Measurements from ENCODE around the gene HTRA3.

The HTRA3 gene

GRCh38 chr4:8228319-8229250 lies 41.0 kb upstream of the HTRA3 start:
- no peak for TF ChIP-seq CTCF (IDR thresholded peaks at IDR 0.05)
- H3K27ac ChIP-seq: no peak overlapping the region
- peaks cover 0 to 10% (median 0%) of the 10 kb centered on the region in 3 donors for H3K36me3 ChIP-seq
- no peaks in the 10 kb centered on the region for H3K27me3 ChIP-seq
- no peaks in the 10 kb centered on the region for H3K9me3 ChIP-seq
- no peak overlapping the region for H3K4me3 ChIP-seq
- intact Hi-C loops (cut with DNase I; ENCODE audit: low total_unique reads): no loop called here
- peaks cover 0 to 14% (median 11%) of the 10 kb centered on the region in 4 donors for H3K4me1 ChIP-seq
- peak in 1 of 2 donors; percentile 55 for DNase-seq

DNA sequence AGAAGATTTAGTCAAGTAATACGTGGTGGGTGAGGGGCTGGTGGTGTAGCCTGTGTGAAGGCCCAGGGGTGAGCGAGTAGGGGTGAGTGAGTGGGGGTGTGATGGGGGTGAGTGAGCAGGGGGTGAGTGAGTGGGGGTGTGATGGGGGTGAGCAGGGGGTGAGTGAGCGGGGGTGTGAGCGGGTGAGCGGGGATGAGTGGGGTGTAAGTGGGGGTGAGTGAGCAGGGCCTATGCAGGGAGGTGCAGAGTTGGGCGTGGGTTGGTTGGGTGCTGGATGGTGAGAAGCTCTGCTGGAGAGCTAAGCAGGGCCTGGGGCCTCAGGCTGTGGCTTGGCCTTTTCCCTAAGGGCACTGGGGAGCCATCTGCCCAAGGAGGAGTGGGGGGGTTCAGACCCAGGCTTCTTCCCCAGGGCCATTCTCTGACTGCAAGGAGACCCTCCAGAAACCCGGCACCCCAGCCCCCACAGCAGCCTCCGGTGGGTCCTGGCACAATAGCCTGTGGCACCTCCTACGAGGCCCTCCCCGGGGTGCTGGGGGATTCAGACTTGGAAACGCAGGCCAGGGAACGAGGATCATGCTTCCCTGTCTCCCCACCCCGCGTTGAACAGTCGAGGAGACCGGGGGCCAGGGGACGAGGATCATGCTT lies 40.1 kb upstream of the HTRA3 start:
- DNase-seq: no peak
- Histone ChIP-seq H3K36me3 (peaks cover 0 to 10% (median 0%) of the 10 kb centered on the region in 3 donors), H3K9me3 (no peaks in the 10 kb centered on the region), H3K4me3 (no peak overlapping the region), H3K27me3 (no peaks in the 10 kb centered on the region), H3K4me1 (peaks cover 0 to 14% (median 11%) of the 10 kb centered on the region in 4 donors), H3K27ac (no peak overlapping the region)
- no peak for TF ChIP-seq CTCF (IDR thresholded peaks at IDR 0.05)
- intact Hi-C loops (cut with DNase I; ENCODE audit: low total_unique reads): no loop called here

DNA sequence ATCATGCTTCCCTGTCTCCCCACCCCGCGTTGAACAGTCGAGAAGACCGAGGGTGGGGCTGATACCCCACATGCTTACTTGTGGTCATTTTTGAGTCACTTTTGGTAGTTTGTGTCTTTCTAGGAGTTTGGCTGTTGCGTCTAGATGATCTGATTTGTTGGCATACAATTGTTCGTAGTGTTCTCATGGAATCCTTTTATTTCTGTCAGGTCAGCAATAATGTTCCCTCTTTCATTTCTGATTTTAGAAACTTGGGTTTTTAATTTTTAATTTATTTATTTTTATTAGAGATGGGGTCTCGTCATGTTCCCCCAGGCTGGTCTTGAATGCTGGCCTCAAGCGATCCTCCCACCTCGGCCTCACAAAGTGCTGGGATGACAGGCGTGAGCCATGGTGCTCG lies 39.5 kb upstream of the HTRA3 start:
- H3K4me1 ChIP-seq: peaks cover 0 to 14% (median 11%) of the 10 kb centered on the region in 4 donors

GRCh38 chr4:8230891-8231290 lies 38.7 kb upstream of the HTRA3 start:
- no peak for DNase-seq
- H3K4me3 ChIP-seq: no peak overlapping the region
- peaks cover 0 to 14% (median 11%) of the 10 kb centered on the region in 4 donors for H3K4me1 ChIP-seq
- TF ChIP-seq CTCF (IDR thresholded peaks at IDR 0.05): no peak
- H3K9me3 ChIP-seq: no peaks in the 10 kb centered on the region
- H3K36me3 ChIP-seq: peaks cover 0 to 13% (median 1%) of the 10 kb centered on the region in 3 donors
- peaks cover 0 to 8% of the 10 kb centered on the region in 2 donors for H3K27me3 ChIP-seq
- intact Hi-C loops (cut with DNase I; ENCODE audit: low total_unique reads): no loop called here
- H3K27ac ChIP-seq: no peak overlapping the region

More for the DNA sequence above, 39.5 kb upstream of the HTRA3 start:
- H3K27me3 ChIP-seq: peaks cover 0 to 2% of the 10 kb centered on the region in 2 donors
- no peak for DNase-seq
- H3K9me3 ChIP-seq: no peaks in the 10 kb centered on the region
- no peak for TF ChIP-seq CTCF (IDR thresholded peaks at IDR 0.05)
- intact Hi-C loops (cut with DNase I; ENCODE audit: low total_unique reads): no loop called here
- peaks cover 0 to 13% (median 0%) of the 10 kb centered on the region in 3 donors for H3K36me3 ChIP-seq
- H3K27ac ChIP-seq: no peak overlapping the region
- no peak overlapping the region for H3K4me3 ChIP-seq

DNA sequence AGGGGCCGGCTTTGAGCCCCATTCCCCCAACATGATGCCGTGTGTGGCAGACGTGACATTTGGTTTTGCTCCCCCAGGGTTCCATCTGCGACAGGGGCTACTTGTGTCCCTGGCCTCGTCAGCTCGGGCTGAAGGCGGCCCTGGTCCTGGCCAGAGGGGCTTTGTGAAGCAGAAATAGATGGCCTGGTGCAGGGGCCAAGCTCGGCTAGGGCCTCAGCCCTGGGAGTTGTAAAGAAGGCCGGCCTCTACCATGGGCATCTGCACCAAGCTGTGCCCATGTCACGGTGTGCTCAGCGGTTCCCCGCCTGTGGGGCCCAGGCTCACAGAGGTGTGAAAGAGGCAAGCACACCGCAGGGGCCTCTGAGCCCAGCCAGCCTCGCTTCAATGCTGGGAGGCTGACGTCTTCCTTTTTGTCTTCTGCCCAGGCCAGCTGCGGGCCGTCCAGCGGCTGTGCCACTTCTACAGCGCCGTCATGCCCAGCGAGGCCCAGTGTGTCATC lies 38.0 kb upstream of the HTRA3 start:
- Histone ChIP-seq H3K36me3 (peaks cover 0 to 18% (median 4%) of the 10 kb centered on the region in 3 donors), H3K4me1 (peaks cover 0 to 14% (median 11%) of the 10 kb centered on the region in 4 donors), H3K27ac (no peak overlapping the region), H3K4me3 (no peak overlapping the region), H3K27me3 (peaks cover 0 to 8% of the 10 kb centered on the region in 2 donors), H3K9me3 (no peaks in the 10 kb centered on the region)
- TF ChIP-seq CTCF (IDR thresholded peaks at IDR 0.05): no peak
- intact Hi-C loops (cut with DNase I; ENCODE audit: low total_unique reads): no loop called here
- no peak for DNase-seq

All from tibial artery (tissue), 4 donors.